Caco-2 (cell line): ENCODE results near the gene GALNT1. TPM values are rescaled to one million over a fixed set of nuclear protein-coding genes. Genes with fewer than 3 reads are reported as not detected.

Experiments
- BruUV-seq: library from RNA; stranded (reverse); fragments of 400-500 nt; replicated peaks from 2 replicates; lab custom pipeline; 2021; lab: Mats Ljungman, UMichigan
- CTCF ChIA-PET: fragments of 300-600 bp; sonication (Branson Sonifier 250); formaldehyde crosslinking; loops from one replicate; lab custom pipeline; 2022; ENCODE audit warnings: antibody characterized with exemption; lab: Charles Lee
- POLR2A ChIA-PET: fragments of 300-600 bp; sonication (Branson Sonifier 250); formaldehyde crosslinking; loops from one replicate; lab custom pipeline; 2022; ENCODE audit warnings: antibody characterized with exemption; lab: Charles Lee
- DNase-seq, 2 experiments: peaks; one replicate each; pipeline versions ENCODE4 v3.0.0 to v3.0.0-alpha.2; 2020 to 2022
- H3K27me3 ChIP-seq: replicated peaks from 2 replicates; pipeline ENCODE4 v1.6.0; 2011; ENCODE audit warnings: low read length; ENCODE audit not compliant: control insufficient read depth, insufficient read depth
- H3K36me3 ChIP-seq: 2 replicates; pipeline ENCODE4 v1.5.1; 2011; ENCODE audit warnings: low read length; ENCODE audit not compliant: control insufficient read depth, insufficient read depth
- H3K4me1 ChIP-seq: fragments of 250-450 bp; sonication (Bioruptor Pico); 2 replicates; pipeline ENCODE4 v1.5.1; 2020; ENCODE audit warnings: mild to moderate bottlenecking
- H3K4me3 ChIP-seq: 2 replicates; pipeline ENCODE4 v1.5.1; 2011; ENCODE audit warnings: low read depth, mild to moderate bottlenecking, control low read depth, low read length
- H3K9me3 ChIP-seq: fragments of 250-450 bp; sonication (Bioruptor Pico); 2 replicates; pipeline ENCODE4 v1.5.1; 2020; ENCODE audit warnings: mild to moderate bottlenecking, moderate library complexity
- H3K27ac Mint-ChIP-seq: one replicate; pipeline ENCODE4 v1.8.0; 2022; ENCODE audit warnings: mixed read lengths; ENCODE audit not compliant: unreplicated experiment
- H3K27me3 Mint-ChIP-seq: one replicate; pipeline ENCODE4 v1.8.0; 2022; ENCODE audit warnings: mixed read lengths; ENCODE audit not compliant: insufficient read depth, unreplicated experiment
- H3K36me3 Mint-ChIP-seq: one replicate; pipeline ENCODE4 v1.8.0; 2022; ENCODE audit warnings: mild to moderate bottlenecking, mixed read lengths; ENCODE audit not compliant: insufficient read depth, unreplicated experiment
- H3K4me1 Mint-ChIP-seq: one replicate; pipeline ENCODE4 v1.8.0; 2022; ENCODE audit warnings: low read depth, mixed read lengths; ENCODE audit not compliant: unreplicated experiment
- H3K4me3 Mint-ChIP-seq: one replicate; pipeline ENCODE4 v1.8.0; 2022; ENCODE audit warnings: mild to moderate bottlenecking, moderate library complexity, mixed read lengths; ENCODE audit not compliant: unreplicated experiment
- H3K9me3 Mint-ChIP-seq: one replicate; pipeline ENCODE4 v1.8.0; 2022; ENCODE audit warnings: mixed read lengths; ENCODE audit not compliant: unreplicated experiment
- CTCF ChIP-seq, 2 experiments: fragments of 200-600 bp in 1 of 2; IDR thresholded peaks; 1 replicate in 1 of 2; 2 replicates in 1 of 2; pipeline versions ENCODE4 v1.5.1 to v1.8.0; 2011 to 2022; ENCODE audit warnings: antibody characterized with exemption in 1 of 2, control low read depth in 1 of 2, inconsistent platforms in 1 of 2, low read depth in 1 of 2, low read length in 1 of 2, mild to moderate bottlenecking in 1 of 2, moderate library complexity in 1 of 2; ENCODE audit not compliant: insufficient read depth in 1 of 2, severe bottlenecking in 1 of 2, unreplicated experiment in 1 of 2
- intact Hi-C: fragments of 100-400 bp; cut with micrococcal nuclease; formaldehyde crosslinking; loops from one replicate; pipeline ENCODE4 v1.10.0; 2022; ENCODE audit not compliant: unreplicated experiment
- total RNA-seq: library from RNA; stranded (reverse); gene quantifications from 2 replicates; pipeline ENCODE4 v1.2.3, GENCODE V29; 2022

Gene GALNT1
- total RNA-seq, 1 experiment from 2014 or later: 53.6 TPM

GRCh38 chr18:35616074-35616473 lies 34.5 kb downstream of the GALNT1 start:
- H3K4me1 ChIP-seq: no peaks in the 10 kb centered on the region
- ChIA-PET POLR2A (no interaction called here), CTCF (no interaction called here)
- no TSS peak for BruUV-seq
- Mint-ChIP-seq H3K27ac (no peak overlapping the region), H3K9me3 (no peaks in the 10 kb centered on the region), H3K4me1 (no peaks in the 10 kb centered on the region), H3K36me3 (no peaks in the 10 kb centered on the region), H3K27me3 (no peaks in the 10 kb centered on the region), H3K4me3 (no peak overlapping the region)
- intact Hi-C loops: no loop called here
- H3K4me3 ChIP-seq: no peak overlapping the region
- DNase-seq: no peak
- no peaks in the 10 kb centered on the region for H3K9me3 ChIP-seq
- H3K36me3 ChIP-seq: no peaks in the 10 kb centered on the region
- H3K27me3 ChIP-seq: no peaks in the 10 kb centered on the region
- TF ChIP-seq CTCF (IDR thresholded peaks at IDR 0.05; ENCODE audit: insufficient read depth in 1 of 2, low read depth in 1 of 2, low read length in 1 of 2, severe bottlenecking in 1 of 2, unreplicated experiment in 1 of 2): no peak

GRCh38 chr18:35616664-35617423 lies 35.3 kb downstream of the GALNT1 start:
- ChIA-PET POLR2A (no interaction called here), CTCF (no interaction called here)
- intact Hi-C loops: no loop called here
- Histone ChIP-seq H3K27me3 (no peaks in the 10 kb centered on the region), H3K9me3 (no peaks in the 10 kb centered on the region), H3K4me3 (no peak overlapping the region), H3K4me1 (no peaks in the 10 kb centered on the region), H3K36me3 (no peaks in the 10 kb centered on the region)
- Mint-ChIP-seq H3K27ac (no peak overlapping the region), H3K4me3 (no peak overlapping the region), H3K36me3 (no peaks in the 10 kb centered on the region), H3K9me3 (no peaks in the 10 kb centered on the region), H3K4me1 (no peaks in the 10 kb centered on the region), H3K27me3 (no peaks in the 10 kb centered on the region)
- BruUV-seq: no TSS peak
- TF ChIP-seq CTCF (IDR thresholded peaks at IDR 0.05; ENCODE audit: insufficient read depth in 1 of 2, low read depth in 1 of 2, low read length in 1 of 2, severe bottlenecking in 1 of 2, unreplicated experiment in 1 of 2): no peak
- peak in 1 of 2 experiments; percentile 0 for DNase-seq

- H3K4me3 Mint-ChIP-seq: no peak overlapping the region
- no peak overlapping the region for H3K27ac Mint-ChIP-seq
- TF ChIP-seq CTCF (IDR thresholded peaks at IDR 0.05; ENCODE audit: insufficient read depth in 1 of 2, low read depth in 1 of 2, low read length in 1 of 2, severe bottlenecking in 1 of 2, unreplicated experiment in 1 of 2): no peak
- Histone ChIP-seq H3K4me1 (no peaks in the 10 kb centered on the region), H3K4me3 (no peak overlapping the region), H3K36me3 (no peaks in the 10 kb centered on the region), H3K27me3 (no peaks in the 10 kb centered on the region), H3K9me3 (no peaks in the 10 kb centered on the region)
- POLR2A ChIA-PET: no interaction called here
- DNase-seq: no peak
- no peaks in the 10 kb centered on the region for H3K4me1 Mint-ChIP-seq
- H3K36me3 Mint-ChIP-seq: no peaks in the 10 kb centered on the region
- H3K27me3 Mint-ChIP-seq: no peaks in the 10 kb centered on the region
- no peaks in the 10 kb centered on the region for H3K9me3 Mint-ChIP-seq
- intact Hi-C loops: no loop called here
- CTCF ChIA-PET: no interaction called here
- BruUV-seq: no TSS peak
These were observed 36.3 kb downstream of the GALNT1 start for GRCh38 chr18:35617865-35618264.
